HL-60 (cell line): ENCODE measurements around the gene PTPRN2.

Experiments used
- DNase-seq, 2 experiments: peaks; one replicate each; pipeline ENCODE4 v3.0.0-alpha.2; 2010 to 2020; ENCODE audit warnings: low read depth in 1 of 2, low spot score in 1 of 2
- H3K27ac ChIP-seq: fragments of 250-450 bp; sonication (Bioruptor Pico); replicated peaks from 2 replicates; pipeline ENCODE4 v1.5.1; 2020; ENCODE audit warnings: mild to moderate bottlenecking, moderate library complexity
- H3K27me3 ChIP-seq: fragments of 250-450 bp; sonication (Bioruptor Pico); 2 replicates; pipeline ENCODE4 v1.5.1; 2021; ENCODE audit warnings: mild to moderate bottlenecking, moderate library complexity; ENCODE audit not compliant: insufficient read depth, poor library complexity, severe bottlenecking
- H3K4me3 ChIP-seq: replicated peaks from 2 replicates; pipeline ENCODE4 v1.5.1; 2011; ENCODE audit warnings: mild to moderate bottlenecking, control low read depth, low read length; ENCODE audit not compliant: insufficient read depth
- GABPA ChIP-seq: IDR thresholded peaks from 2 replicates; pipeline ENCODE4 v1.6.1; 2012; ENCODE audit warnings: low read depth
- POLR2AphosphoS5 ChIP-seq: IDR thresholded peaks from 2 replicates; pipeline ENCODE4 v1.6.1; 2012; ENCODE audit warnings: low read depth
- SPI1 ChIP-seq: IDR thresholded peaks from 2 replicates; pipeline ENCODE4 v1.6.1; 2012; ENCODE audit warnings: low read depth, mild to moderate bottlenecking, borderline replicate concordance
- TF ChIP-seq, protein P1 (sequence below): IDR thresholded peaks from 2 replicates; pipeline ENCODE4 v1.6.1; 2012; ENCODE audit warnings: low read depth; ENCODE audit not compliant: insufficient replicate concordance
- TF ChIP-seq, protein P2 (sequence below): IDR thresholded peaks from one replicate; pipeline ENCODE4 v1.5.1; 2011; ENCODE audit warnings: low read length, control low read depth, inconsistent platforms; ENCODE audit not compliant: insufficient read depth

PTPRN2 gene

DNA sequence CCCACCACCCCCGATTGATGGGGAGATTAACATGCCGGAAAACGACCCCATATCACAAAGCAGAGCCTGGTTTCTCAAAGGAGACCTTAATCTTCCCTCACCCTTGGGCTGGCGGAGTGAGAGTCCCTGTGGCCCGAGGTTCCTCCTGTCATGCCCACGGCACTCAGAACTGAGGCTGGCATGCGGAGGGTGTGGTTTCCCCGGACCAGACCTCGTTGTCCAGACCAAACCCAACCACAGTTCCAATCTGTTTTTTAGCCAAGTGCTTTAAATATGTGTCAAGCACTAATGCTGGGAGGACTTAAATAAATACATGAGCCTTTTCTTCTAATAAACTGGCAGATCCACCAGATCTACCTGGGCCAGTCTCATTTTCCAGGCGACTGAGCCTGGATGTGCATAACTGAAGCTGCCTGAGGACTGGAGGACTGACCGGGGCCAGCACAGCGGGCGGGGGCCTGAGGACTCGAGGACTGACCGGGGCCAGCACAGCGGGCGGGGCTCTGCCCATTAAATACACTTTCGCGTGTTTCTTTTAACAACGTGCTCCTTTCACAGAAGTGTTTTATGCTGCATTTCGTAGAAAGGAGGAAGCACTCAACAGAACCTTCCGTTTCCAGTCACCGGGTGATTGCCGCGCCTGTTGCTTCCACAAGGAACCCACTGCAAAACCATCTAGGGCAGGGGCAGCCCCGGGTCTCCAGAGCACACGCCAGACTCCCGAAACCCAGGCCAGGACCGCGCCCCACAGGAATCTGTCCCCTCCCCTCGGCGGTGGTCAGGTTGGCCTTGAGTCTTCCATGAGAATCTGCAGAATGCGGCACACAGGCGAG lies 334.6 kb downstream of the PTPRN2 start:
- Histone ChIP-seq H3K4me3 (no peak overlapping the region), H3K27me3 (no peaks in the 10 kb centered on the region), H3K27ac (no peak overlapping the region)
- DNase-seq: no peak
- TF ChIP-seq POLR2AphosphoS5 (no peak), SPI1 (no peak), GABPA (no peak)
- TF ChIP-seq, protein P1, sequence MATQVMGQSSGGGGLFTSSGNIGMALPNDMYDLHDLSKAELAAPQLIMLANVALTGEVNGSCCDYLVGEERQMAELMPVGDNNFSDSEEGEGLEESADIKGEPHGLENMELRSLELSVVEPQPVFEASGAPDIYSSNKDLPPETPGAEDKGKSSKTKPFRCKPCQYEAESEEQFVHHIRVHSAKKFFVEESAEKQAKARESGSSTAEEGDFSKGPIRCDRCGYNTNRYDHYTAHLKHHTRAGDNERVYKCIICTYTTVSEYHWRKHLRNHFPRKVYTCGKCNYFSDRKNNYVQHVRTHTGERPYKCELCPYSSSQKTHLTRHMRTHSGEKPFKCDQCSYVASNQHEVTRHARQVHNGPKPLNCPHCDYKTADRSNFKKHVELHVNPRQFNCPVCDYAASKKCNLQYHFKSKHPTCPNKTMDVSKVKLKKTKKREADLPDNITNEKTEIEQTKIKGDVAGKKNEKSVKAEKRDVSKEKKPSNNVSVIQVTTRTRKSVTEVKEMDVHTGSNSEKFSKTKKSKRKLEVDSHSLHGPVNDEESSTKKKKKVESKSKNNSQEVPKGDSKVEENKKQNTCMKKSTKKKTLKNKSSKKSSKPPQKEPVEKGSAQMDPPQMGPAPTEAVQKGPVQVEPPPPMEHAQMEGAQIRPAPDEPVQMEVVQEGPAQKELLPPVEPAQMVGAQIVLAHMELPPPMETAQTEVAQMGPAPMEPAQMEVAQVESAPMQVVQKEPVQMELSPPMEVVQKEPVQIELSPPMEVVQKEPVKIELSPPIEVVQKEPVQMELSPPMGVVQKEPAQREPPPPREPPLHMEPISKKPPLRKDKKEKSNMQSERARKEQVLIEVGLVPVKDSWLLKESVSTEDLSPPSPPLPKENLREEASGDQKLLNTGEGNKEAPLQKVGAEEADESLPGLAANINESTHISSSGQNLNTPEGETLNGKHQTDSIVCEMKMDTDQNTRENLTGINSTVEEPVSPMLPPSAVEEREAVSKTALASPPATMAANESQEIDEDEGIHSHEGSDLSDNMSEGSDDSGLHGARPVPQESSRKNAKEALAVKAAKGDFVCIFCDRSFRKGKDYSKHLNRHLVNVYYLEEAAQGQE: no peak
- TF ChIP-seq, protein P2, sequence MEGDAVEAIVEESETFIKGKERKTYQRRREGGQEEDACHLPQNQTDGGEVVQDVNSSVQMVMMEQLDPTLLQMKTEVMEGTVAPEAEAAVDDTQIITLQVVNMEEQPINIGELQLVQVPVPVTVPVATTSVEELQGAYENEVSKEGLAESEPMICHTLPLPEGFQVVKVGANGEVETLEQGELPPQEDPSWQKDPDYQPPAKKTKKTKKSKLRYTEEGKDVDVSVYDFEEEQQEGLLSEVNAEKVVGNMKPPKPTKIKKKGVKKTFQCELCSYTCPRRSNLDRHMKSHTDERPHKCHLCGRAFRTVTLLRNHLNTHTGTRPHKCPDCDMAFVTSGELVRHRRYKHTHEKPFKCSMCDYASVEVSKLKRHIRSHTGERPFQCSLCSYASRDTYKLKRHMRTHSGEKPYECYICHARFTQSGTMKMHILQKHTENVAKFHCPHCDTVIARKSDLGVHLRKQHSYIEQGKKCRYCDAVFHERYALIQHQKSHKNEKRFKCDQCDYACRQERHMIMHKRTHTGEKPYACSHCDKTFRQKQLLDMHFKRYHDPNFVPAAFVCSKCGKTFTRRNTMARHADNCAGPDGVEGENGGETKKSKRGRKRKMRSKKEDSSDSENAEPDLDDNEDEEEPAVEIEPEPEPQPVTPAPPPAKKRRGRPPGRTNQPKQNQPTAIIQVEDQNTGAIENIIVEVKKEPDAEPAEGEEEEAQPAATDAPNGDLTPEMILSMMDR: no peak

DNA sequence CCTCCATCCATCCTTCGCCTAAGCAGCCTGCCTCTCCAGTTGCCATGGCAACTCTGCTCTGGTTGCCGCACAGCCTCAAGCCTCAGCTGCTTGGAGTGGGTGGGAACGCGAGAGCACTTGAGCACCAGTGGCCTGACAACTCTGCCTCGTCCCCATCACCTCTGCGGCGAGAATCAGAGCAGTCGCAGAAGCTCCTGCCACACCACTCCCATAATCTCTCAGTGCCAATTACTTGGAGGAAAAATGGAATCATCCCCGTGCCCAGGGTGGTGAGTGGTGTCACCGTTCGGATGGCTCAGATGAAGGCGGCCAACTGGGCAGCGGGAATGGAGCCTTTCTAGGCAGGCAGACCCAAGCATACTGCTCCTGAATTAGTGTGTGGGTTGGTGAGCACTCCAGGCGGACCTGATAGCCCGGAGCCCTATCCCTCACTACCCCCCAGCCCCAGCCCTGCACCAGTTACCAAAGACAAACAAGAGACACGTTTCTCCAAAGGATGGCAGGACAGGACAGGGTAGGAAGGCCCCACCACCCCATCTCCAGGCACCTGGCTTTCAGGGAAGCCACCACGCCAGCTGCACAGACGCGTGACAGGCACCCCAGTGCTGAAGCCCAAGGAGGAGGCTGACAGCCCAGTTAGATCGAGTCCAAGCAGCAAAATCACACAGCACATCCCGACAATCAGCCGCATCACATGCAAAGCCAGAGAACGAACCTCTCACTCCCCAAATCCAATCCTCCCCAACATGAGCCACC lies 335.4 kb downstream of the PTPRN2 start:
- Histone ChIP-seq H3K4me3 (no peak overlapping the region), H3K27ac (no peak overlapping the region), H3K27me3 (no peaks in the 10 kb centered on the region)
- no peak for DNase-seq
- TF ChIP-seq GABPA: no peak
- TF ChIP-seq POLR2AphosphoS5: no peak
- TF ChIP-seq, protein P1: no peak
- TF ChIP-seq SPI1: no peak
- TF ChIP-seq, protein P2: no peak

DNA sequence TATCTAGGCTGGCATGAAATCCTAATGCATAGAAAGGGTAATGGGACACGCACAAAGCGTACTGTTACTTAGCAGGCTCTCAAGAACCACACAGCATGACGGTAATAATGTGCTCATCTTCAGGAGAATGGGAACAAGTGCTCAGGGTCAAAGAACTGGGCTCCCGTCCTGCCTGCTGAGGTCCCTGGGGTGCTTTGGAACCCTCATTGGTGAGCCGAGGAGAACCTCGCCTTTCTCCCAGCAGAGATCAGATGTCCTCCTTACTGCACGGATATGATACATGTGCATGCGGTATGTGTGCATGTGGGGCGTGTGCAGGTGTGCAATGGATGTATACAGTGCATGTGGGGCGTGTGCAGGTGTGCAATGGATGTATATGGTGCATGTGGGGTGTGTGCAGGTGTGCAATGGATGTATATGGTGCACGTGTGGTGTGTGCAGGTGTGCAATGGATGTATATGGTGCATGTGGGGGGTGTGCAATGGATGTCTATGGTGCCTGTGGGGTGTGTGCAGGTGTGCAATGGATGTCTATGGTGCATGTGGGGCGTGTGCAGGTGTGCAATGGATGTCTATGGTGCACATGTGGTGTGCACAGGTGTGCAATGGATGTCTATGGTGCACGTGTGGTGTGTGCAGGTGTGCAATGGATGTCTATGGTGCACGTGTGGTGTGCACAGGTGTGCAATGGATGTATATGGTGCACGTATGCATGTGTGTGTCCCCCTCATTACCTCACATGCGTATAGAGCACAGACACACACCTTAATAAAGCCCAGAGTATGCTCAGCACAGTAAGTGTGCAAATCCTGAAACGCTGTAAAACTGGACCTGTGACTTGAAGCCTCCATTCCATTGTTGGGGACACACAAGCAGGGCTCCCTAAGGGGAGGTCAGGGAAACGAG lies 336.3 kb downstream of the PTPRN2 start:
- no peak for DNase-seq
- TF ChIP-seq GABPA (no peak), POLR2AphosphoS5 (no peak), SPI1 (no peak)
- TF ChIP-seq, protein P1: no peak
- TF ChIP-seq, protein P2: no peak
- H3K4me3 ChIP-seq: no peak overlapping the region
- no peaks in the 10 kb centered on the region for H3K27me3 ChIP-seq
- H3K27ac ChIP-seq: no peak overlapping the region
